CD14-positive monocyte (primary cell): ENCODE measurements around the gene TRAPPC11. TPM values are rescaled to one million over a fixed set of nuclear protein-coding genes. Genes with fewer than 3 reads are reported as not detected.

ENCODE experiments used
- DNase-seq, 3 donors: peaks; one replicate each; pipeline ENCODE4 v3.0.0-alpha.2; 2011 to 2022
- H2AFZ ChIP-seq: 2 replicates; pipeline ENCODE4 v1.6.0; 2012; ENCODE audit warnings: mild to moderate bottlenecking, low read depth, low read length, inconsistent platforms; ENCODE audit not compliant: insufficient read depth, poor library complexity, severe bottlenecking
- H3K27ac ChIP-seq, 2 donors: 1 replicate in 1 of 2; 2 replicates in 1 of 2; pipeline ENCODE4 v1.5.1; 2012 to 2013; ENCODE audit warnings: low read length in 2 of 2, control low read depth in 1 of 2, inconsistent platforms in 1 of 2, low read depth in 1 of 2, mild to moderate bottlenecking in 1 of 2
- H3K27me3 ChIP-seq, 2 donors: one replicate each; pipeline versions ENCODE4 v1.6.0 to v1.6.1; 2011 to 2013; ENCODE audit warnings: low read length in 2 of 2; ENCODE audit not compliant: control insufficient read depth in 2 of 2, insufficient read depth in 2 of 2
- H3K36me3 ChIP-seq, 2 donors: replicated peaks in 1 of 2; 1 replicate in 1 of 2; 2 replicates in 1 of 2; pipeline versions ENCODE4 v1.5.1 to v1.6.1; 2012 to 2013; ENCODE audit warnings: low read length in 2 of 2, control low read depth in 1 of 2, inconsistent platforms in 1 of 2, mild to moderate bottlenecking in 1 of 2; ENCODE audit not compliant: insufficient read depth in 2 of 2, control insufficient read depth in 1 of 2
- H3K4me1 ChIP-seq, 2 donors: 1 replicate in 1 of 2; 2 replicates in 1 of 2; pipeline versions ENCODE4 v1.5.1 to v1.6.1; 2012 to 2013; ENCODE audit warnings: low read length in 2 of 2, control low read depth in 1 of 2, inconsistent platforms in 1 of 2, mild to moderate bottlenecking in 1 of 2, moderate library complexity in 1 of 2; ENCODE audit not compliant: insufficient read depth in 2 of 2, control insufficient read depth in 1 of 2
- H3K4me2 ChIP-seq: replicated peaks from 2 replicates; pipeline ENCODE3; 2012; ENCODE audit warnings: low read length, moderate library complexity, mild to moderate bottlenecking; ENCODE audit not compliant: poor library complexity, severe bottlenecking; ENCODE audit errors: extremely low read depth
- H3K4me3 ChIP-seq, 3 experiments: fragments of 200-600 bp in 1 of 3; sonication (generic) in 1 of 3; replicated peaks in 1 of 3; 1 replicate in 2 of 3; 2 replicates in 1 of 3; pipeline ENCODE4 v1.5.1; 2011 to 2013; ENCODE audit warnings: low read length in 3 of 3, mild to moderate bottlenecking in 3 of 3, control low read depth in 2 of 3, low read depth in 2 of 3, inconsistent platforms in 1 of 3, moderate library complexity in 1 of 3
- H3K79me2 ChIP-seq: 2 replicates; pipeline ENCODE4 v1.6.0; 2012; ENCODE audit warnings: mild to moderate bottlenecking, control low read depth, inconsistent platforms, low read length, moderate library complexity; ENCODE audit not compliant: insufficient read depth
- H3K9ac ChIP-seq: 2 replicates; pipeline ENCODE4 v1.6.0; 2017; ENCODE audit warnings: low read length, mild to moderate bottlenecking; ENCODE audit not compliant: insufficient read depth, poor library complexity, severe bottlenecking
- H3K9me3 ChIP-seq, 2 donors: replicated peaks in 1 of 2; 1 replicate in 1 of 2; 2 replicates in 1 of 2; pipeline versions ENCODE4 v1.5.1 to v1.6.1; 2012 to 2013; ENCODE audit warnings: low read length in 2 of 2, control low read depth in 1 of 2; ENCODE audit not compliant: control insufficient read depth in 1 of 2, insufficient read depth in 1 of 2
- H4K20me1 ChIP-seq: 2 replicates; pipeline ENCODE4 v1.6.0; 2012; ENCODE audit warnings: mild to moderate bottlenecking, low read length, control low read depth, moderate library complexity; ENCODE audit not compliant: insufficient read depth
- H3K27ac Mint-ChIP-seq, 7 donors: one replicate each; pipeline ENCODE4 v1.8.0; 2020; ENCODE audit warnings: mild to moderate bottlenecking in 7 of 7, mixed read lengths in 7 of 7, moderate library complexity in 6 of 7, inconsistent platforms in 2 of 7
- H3K27me3 Mint-ChIP-seq, 3 donors: one replicate each; pipeline ENCODE4 v1.8.0; 2021 to 2022; ENCODE audit warnings: low read depth in 3 of 3, mild to moderate bottlenecking in 3 of 3, mixed read lengths in 3 of 3, moderate library complexity in 3 of 3, inconsistent platforms in 1 of 3
- H3K36me3 Mint-ChIP-seq, 2 donors: one replicate each; pipeline ENCODE4 v1.8.0; 2020; ENCODE audit warnings: mixed read lengths in 2 of 2, inconsistent platforms in 1 of 2, mild to moderate bottlenecking in 1 of 2
- H3K4me1 Mint-ChIP-seq: one replicate; pipeline ENCODE4 v1.8.0; 2020; ENCODE audit warnings: mild to moderate bottlenecking, mixed read lengths
- H3K4me3 Mint-ChIP-seq, 2 donors: one replicate each; pipeline ENCODE4 v1.8.0; 2020; ENCODE audit warnings: mild to moderate bottlenecking in 2 of 2, mixed read lengths in 2 of 2, moderate library complexity in 1 of 2
- H3K9me3 Mint-ChIP-seq, 7 donors: one replicate each; pipeline ENCODE4 v1.8.0; 2020 to 2022; ENCODE audit warnings: mixed read lengths in 7 of 7, mild to moderate bottlenecking in 6 of 7, moderate library complexity in 6 of 7, inconsistent platforms in 2 of 7
- CTCF ChIP-seq: fragments of 200-600 bp; IDR thresholded peaks from one replicate; pipeline ENCODE4 v1.8.0; 2022; ENCODE audit warnings: antibody characterized with exemption, mild to moderate bottlenecking
- WGBS: methylation state at CpG from one replicate; pipeline ENCODE4 v1.1.5; 2013; ENCODE audit warnings: missing lambda C conversion rate; ENCODE audit not compliant: insufficient coverage; 5-methylcytosine and 5-hydroxymethylcytosine counted together
- intact Hi-C, 2 donors: fragments of 100-400 bp; cut with micrococcal nuclease; formaldehyde crosslinking; loops; one replicate each; pipeline versions ENCODE4 v1.15.0 to v1.15.1; 2023
- polyA plus RNA-seq, 3 donors: library from polyadenylated mRNA; depleted of rRNA in 1 of 3; unstranded in 2 of 3; stranded (reverse) in 1 of 3; fragments of 300-500 nt in 2 of 3; fragments of >200 nt in 1 of 3; fragmentation: Illumina TruSeq in 2 of 3; gene quantifications; 1 replicate in 2 of 3; 2 replicates in 1 of 3; pipeline ENCODE4 v1.2.3, GENCODE V29; 2012 to 2021

TRAPPC11 gene
- polyA plus RNA-seq, 3 donors = 18.4 to 30.7 (median 29.7) TPM

DNA sequence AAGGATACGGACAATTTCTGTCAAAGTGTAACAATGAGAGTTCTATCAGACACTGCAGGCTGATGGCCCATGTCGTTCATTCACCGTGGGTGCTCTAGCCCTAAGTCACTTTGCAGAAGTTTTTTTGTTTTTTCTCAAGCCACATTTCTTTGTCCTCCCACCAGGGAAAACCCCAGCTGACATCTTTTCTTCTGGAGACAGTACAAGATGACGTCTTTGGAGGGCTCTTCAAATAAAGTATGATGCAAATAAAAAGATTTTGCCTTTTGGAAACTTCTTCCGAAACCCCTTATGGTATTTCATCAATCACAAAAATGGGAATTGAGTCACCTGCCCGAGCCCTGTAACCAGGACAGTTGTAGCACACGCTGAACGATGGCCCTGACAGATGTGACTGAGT lies 73.2 kb downstream of the TRAPPC11 start:
- no peak for DNase-seq
- no peak overlapping the region for H3K4me3 Mint-ChIP-seq
- intact Hi-C loops = no loop called here
- H3K27ac Mint-ChIP-seq = no peak overlapping the region
- H3K4me1 Mint-ChIP-seq = peaks cover 5% of the 10 kb centered on the region
- Histone ChIP-seq H3K4me1 (no peaks in the 10 kb centered on the region), H3K27ac (no peak overlapping the region), H3K9ac (no peak overlapping the region), H4K20me1 (no peaks in the 10 kb centered on the region), H3K9me3 (no peaks in the 10 kb centered on the region), H3K79me2 (no peaks in the 10 kb centered on the region), H3K36me3 (no peaks in the 10 kb centered on the region), H3K4me2 (no peak overlapping the region), H3K4me3 (no peak overlapping the region), H2AFZ (no peak overlapping the region), H3K27me3 (no peaks in the 10 kb centered on the region)
- WGBS = 91% methylated on average over 4 of the region's 8 CpGs
- no peaks in the 10 kb centered on the region for H3K36me3 Mint-ChIP-seq
- TF ChIP-seq CTCF = no peak
- peaks cover 0 to 2% (median 0%) of the 10 kb centered on the region in 3 donors for H3K27me3 Mint-ChIP-seq
- H3K9me3 Mint-ChIP-seq = no peaks in the 10 kb centered on the region

DNA sequence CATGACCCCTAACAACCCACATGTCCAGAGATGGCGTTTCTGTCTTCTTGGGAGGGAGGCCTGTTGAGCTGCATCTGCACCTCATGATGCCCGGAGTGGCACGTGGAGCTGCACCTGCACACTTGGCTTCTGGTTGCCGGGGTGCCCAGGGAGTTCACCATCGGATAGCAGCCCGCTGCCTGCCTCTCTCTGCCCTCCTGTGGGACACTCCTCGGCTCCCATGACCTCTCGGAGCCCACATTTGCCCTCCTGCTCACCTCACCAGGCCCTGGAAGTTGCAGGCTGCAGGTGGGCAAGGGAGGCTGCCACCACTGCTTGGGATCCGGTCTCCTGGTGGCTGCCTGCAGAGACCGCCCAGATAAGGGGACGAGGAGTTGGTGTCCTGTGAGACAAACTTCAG lies 74.1 kb downstream of the TRAPPC11 start:
- H2AFZ ChIP-seq = no peak overlapping the region
- Mint-ChIP-seq H3K9me3 (no peaks in the 10 kb centered on the region), H3K4me1 (peaks cover 5% of the 10 kb centered on the region), H3K27me3 (peaks cover 0 to 1% (median 0%) of the 10 kb centered on the region in 3 donors), H3K36me3 (no peaks in the 10 kb centered on the region), H3K27ac (no peak overlapping the region), H3K4me3 (no peak overlapping the region)
- no peaks in the 10 kb centered on the region for H3K36me3 ChIP-seq
- H3K79me2 ChIP-seq = no peaks in the 10 kb centered on the region
- intact Hi-C loops = no loop called here
- no peak for DNase-seq
- no peak for TF ChIP-seq CTCF
- H3K4me2 ChIP-seq = no peak overlapping the region
- no peaks in the 10 kb centered on the region for H3K9me3 ChIP-seq
- no peak overlapping the region for H3K27ac ChIP-seq
- no peaks in the 10 kb centered on the region for H3K4me1 ChIP-seq
- no peak overlapping the region for H3K9ac ChIP-seq
- H3K27me3 ChIP-seq = no peaks in the 10 kb centered on the region
- no peak overlapping the region for H3K4me3 ChIP-seq
- H4K20me1 ChIP-seq = no peaks in the 10 kb centered on the region
- WGBS = 100% methylated on average over 10 of the region's 11 CpGs
